ENCODE results near the gene SDK1.

Gene SDK1

DNA sequence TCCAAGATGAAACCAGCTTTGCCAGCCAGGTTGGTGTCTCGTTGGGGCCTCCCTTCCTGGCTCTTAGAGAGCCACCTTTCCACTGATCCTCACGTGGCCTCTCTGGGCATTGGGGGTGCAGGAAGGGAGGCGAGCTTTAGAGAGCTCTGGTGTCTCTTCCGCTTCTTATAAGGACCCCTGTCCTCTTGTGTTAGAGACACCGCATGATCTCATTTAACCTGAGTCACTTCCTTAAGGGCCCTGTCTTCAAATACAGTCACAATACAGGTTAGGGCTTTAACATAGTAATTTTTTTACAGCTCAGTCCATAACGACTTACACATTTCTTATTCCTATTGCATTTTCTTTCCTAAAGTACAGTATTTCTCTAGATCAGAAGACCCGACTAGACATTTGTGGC lies 535.8 kb downstream of the SDK1 start:
- no peak for DNase-seq

- DNase-seq: no peak
Observed at GRCh38 chr7:3844540-3845151, 543.6 kb downstream of the SDK1 start.

DNA sequence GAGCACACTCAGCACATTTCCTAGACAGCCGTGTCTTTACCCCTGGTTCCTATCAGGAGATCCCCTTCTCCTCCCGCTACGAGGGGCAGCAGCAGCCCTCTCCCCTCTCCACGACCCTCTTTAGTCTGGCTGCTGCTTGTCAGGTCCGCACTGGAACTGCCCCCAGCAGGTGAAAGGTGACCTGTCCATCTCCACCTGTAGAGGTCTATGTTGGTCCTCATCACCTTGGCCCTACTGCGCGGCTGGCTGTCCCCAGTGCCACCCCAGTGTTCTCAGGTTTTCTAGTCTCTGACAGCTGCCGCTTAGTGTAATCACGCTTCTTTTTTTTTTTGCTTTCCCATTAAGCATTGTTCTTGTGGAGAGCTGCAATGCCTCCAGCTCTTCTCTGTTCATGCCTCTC lies 545.7 kb downstream of the SDK1 start:
- DNase-seq: no peak

DNA sequence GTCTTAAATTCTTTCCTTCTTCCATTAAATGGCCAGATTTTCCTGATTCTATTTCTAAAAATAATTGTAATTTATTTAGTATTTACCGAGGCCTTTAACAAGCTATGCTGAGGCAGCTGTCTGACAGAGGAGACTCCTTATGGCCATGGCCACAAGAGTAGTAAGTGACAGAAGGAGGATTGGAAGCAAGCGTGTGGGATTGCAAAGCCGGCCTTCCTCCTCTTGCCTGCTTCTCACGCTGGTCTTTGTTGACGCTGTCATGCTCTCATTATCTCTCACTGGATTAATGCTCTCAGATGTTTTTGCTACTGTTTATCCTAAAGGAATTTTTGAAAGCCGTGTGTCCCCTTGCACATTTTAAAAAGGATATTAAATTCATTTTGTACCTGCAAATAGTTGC lies 546.3 kb downstream of the SDK1 start:
- no peak for DNase-seq

DNA sequence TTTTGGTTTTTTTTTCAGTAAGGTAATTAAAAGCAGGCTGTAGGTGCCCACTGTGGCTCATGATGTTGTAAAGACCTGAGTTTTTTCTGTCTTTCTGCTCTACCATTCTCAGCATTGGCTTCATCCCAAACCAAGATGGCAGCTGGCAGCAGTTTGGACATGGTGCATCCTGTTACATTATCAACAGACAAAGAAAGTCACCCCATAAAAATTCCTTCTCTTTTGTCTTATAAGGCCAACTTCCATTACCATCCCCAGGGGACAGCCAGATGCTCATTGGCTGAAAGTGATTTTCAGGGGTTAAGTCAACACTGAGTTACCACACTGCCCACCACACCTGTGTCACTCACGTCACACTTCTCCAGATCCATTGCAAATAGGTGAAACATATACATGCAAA lies 558.4 kb downstream of the SDK1 start:
- DNase-seq: no peak

- no peak for DNase-seq
Observed at GRCh38 chr7:3860932-3861331, 559.9 kb downstream of the SDK1 start.

DNA sequence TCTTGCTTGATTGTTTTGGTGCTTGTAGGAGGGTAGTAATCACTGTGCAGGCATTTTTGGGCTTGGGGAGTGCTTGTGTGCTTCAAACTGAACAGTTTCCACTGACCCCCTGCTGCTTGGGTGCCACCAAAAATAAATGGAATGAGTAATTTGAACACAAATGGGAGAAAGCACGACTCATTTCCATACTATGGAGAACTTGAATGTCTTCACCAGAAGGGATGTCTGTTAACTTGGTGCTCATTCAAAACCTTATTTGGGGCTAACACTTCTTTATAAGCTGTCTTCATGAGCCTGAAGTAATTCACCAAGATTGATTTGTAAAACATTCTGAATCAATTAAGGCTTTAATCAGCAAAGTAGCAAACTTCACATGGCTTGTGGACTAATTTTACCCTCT lies 560.3 kb downstream of the SDK1 start:
- DNase-seq: no peak

GRCh38 chr7:3861941-3862340 lies 560.9 kb downstream of the SDK1 start:
- no peak for DNase-seq

DNA sequence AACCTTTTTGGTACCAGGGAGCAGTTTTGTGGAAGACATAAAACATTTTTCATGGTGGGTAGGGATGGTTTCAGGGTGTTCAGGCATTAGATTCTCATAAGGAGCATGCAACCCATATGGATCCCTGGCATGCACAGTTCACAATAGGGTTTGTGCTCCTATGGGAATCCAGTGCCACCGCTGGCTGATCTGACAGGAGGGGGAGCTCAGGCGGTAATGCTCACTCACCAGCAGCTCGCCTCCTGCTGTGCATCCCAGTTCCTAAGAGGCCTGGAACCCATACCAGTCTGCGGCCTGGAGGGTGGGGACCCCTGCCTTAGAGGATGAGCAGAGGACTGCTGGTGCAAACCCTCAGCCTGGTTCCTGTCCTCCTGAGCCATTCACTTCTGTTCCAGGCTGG lies 561.7 kb downstream of the SDK1 start:
- no peak for DNase-seq

- no peak for DNase-seq
Observed at GRCh38 chr7:3866277-3866676, 565.2 kb downstream of the SDK1 start.

- DNase-seq: no peak
Observed at GRCh38 chr7:3867863-3868262, 566.8 kb downstream of the SDK1 start.

DNA sequence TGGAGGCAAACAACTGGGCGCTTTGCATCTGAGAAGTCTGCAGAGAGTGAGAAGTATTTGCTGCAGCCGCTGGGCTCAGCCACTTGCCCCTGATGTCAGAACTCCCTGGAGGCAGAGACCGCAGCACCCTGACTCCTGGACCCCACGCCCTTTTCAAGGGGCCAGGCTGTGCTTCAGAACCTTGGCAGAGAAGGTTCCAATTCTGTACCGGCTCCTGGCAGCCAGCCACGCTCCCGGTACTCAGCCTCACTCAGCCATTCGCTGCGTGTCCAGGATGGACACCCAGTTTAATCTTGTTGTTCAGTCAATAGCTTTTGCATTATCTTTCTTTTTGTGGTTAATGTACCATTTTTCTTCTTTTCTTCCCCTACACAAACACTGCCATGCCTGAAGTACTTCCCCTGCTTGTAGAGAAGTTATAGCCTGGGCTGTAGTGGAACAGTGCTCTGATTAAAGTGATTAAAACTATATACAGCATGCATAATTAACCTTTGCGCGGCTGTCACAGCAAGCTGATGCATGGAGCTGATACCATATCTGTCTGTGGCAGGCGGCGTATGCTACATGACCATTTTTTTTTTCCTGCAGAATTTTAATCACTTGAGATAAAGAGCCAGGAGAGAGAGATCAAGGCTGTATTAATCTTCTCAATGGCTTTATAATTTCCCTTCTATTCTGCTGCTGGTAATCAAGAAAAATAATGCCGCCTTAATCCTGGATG lies 578.5 kb downstream of the SDK1 start:
- DNase-seq: no peak

GRCh38 chr7:3880228-3880987 lies 579.4 kb downstream of the SDK1 start:
- no peak for DNase-seq

DNA sequence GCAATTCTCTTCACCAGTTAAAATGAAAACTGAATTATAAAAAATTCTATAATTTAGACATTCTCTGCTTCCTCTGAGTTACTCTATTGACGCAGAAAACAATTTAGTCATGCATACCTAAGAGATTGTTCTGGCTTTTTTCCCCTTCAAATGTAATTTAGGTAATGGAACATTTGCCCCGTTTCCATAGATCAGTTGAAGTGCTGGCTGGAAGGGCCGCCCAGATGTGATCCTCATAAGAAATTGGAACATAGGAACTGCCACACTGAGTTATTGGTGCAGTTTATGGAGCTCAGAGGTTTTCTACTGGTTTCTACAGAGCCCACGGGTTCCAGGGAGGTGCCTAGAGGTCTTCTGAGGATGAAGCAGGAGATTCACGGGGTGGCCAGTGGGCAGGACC lies 581.7 kb downstream of the SDK1 start:
- DNase-seq: no peak

- DNase-seq: no peak
Observed at GRCh38 chr7:3884543-3884942, 583.5 kb downstream of the SDK1 start.

GRCh38 chr7:3887096-3887690 lies 586.1 kb downstream of the SDK1 start:
- no peak for DNase-seq

DNA sequence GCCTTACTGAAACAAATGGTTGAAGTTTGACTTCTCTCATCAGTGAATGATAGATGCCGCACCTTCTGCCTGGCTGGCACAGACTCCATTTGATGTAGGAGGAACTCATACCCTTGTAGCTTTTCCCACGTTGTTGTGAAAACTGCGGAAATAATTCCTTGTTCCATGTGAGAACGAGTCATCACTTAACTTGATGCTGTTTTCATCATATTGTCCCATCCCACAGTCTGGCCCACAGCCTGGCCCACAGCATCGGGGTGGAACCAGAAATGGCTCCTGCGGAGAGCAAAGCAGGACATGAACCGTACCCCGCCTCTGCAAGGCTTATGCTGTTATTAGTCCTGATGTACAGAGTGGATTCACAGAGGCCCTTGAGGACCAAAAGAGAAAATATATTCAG lies 587.0 kb downstream of the SDK1 start:
- DNase-seq: no peak

GRCh38 chr7:3892157-3892556 lies 591.1 kb downstream of the SDK1 start:
- DNase-seq: no peak

DNA sequence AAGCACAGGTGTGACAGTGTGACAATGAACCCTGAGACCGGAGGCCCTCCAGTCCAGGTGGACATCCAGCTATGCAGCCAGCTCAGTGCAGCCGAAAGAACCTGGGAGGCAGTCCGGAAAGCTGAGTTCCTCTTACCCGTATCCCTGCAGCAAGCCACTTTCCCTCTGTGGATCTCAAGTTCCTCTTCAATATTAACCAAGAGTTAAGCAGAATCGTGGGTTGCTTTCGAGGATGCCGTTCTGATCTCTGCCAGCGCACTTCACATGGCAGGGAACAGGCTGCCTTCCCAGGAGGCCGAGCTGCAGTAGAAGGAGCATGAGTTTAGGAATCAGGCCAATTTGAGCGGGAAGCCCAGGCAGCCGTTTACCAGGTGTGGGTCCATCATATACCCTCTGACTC lies 591.6 kb downstream of the SDK1 start:
- no peak for DNase-seq

GRCh38 chr7:3893151-3893788 lies 592.2 kb downstream of the SDK1 start:
- DNase-seq: no peak

DNA sequence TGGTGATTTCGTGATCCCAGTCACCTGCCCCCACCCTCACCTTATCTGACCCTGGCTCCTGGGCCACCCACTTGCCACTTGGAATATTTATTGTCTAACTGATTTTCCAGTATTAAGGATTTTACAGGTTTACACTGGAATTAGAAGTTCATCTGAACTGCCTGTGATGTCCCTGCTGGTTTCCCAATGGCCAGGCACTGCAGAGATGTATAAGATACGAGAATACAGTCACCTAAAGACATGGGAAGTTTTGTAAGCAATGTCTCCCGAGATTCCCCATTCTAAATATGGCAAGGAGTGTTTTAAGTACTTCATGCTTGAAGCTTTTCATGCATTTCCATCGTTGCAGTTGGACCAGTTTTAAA lies 592.7 kb downstream of the SDK1 start:
- DNase-seq: no peak

- DNase-seq: no peak
Observed at GRCh38 chr7:3895341-3896116, 594.5 kb downstream of the SDK1 start.
